MM.1S (cell line): ENCODE results near the gene PTPN3.
"Not testable (repeated sequence)": the region's sequence is repeated elsewhere in the genome, so short reads cannot be mapped to it uniquely, and the experiment has no call there.

Experiments used
- DNase-seq: peaks from one replicate; pipeline ENCODE4 v3.0.0-alpha.2; 2015
- H2AFZ ChIP-seq: fragments of 300-600 bp; sonication (generic); 2 replicates; pipeline ENCODE4 v1.6.0; 2016; ENCODE audit warnings: antibody characterized with exemption, low read length
- H3F3A ChIP-seq: fragments of 300-600 bp; sonication (generic); 2 replicates; pipeline ENCODE4 v1.6.1; 2016; ENCODE audit warnings: mild to moderate bottlenecking, antibody characterized with exemption, low read length, moderate library complexity, mixed read lengths; ENCODE audit not compliant: insufficient read depth
- H3K27ac ChIP-seq: fragments of 300-600 bp; sonication (generic); 2 replicates; pipeline ENCODE4 v1.5.1; 2016; ENCODE audit warnings: mild to moderate bottlenecking, low read length
- H3K27me3 ChIP-seq: fragments of 300-600 bp; sonication (generic); replicated peaks from 2 replicates; pipeline ENCODE4 v1.6.0; 2016; ENCODE audit warnings: low read length; ENCODE audit not compliant: insufficient read depth
- H3K36me3 ChIP-seq: fragments of 300-600 bp; sonication (generic); replicated peaks from 2 replicates; pipeline ENCODE4 v1.6.1; 2016; ENCODE audit warnings: mild to moderate bottlenecking, low read length, mixed read lengths; ENCODE audit not compliant: insufficient read depth
- H3K4me1 ChIP-seq: fragments of 300-600 bp; sonication (generic); 2 replicates; pipeline ENCODE4 v1.6.1; 2016; ENCODE audit warnings: low read length, mixed read lengths
- H3K4me2 ChIP-seq: fragments of 300-600 bp; sonication (generic); 2 replicates; pipeline ENCODE4 v1.6.0; 2016; ENCODE audit warnings: low read depth, low read length
- H3K4me3 ChIP-seq: fragments of 300-600 bp; sonication (generic); 2 replicates; pipeline ENCODE4 v1.5.1; 2016; ENCODE audit warnings: low read length, mixed read lengths
- H3K79me2 ChIP-seq: fragments of 300-600 bp; sonication (generic); 2 replicates; pipeline ENCODE4 v1.6.1; 2016; ENCODE audit warnings: mixed run types, low read length, mixed read lengths
- H3K9ac ChIP-seq: fragments of 300-600 bp; sonication (generic); 2 replicates; pipeline ENCODE4 v1.6.1; 2016; ENCODE audit warnings: low read length, mixed read lengths
- H3K9me2 ChIP-seq: fragments of 300-600 bp; sonication (generic); replicated peaks from 2 replicates; pipeline ENCODE4 v1.6.1; 2016; ENCODE audit warnings: mild to moderate bottlenecking, low read length, mixed read lengths; ENCODE audit not compliant: insufficient read depth
- H3K9me3 ChIP-seq: fragments of 300-600 bp; sonication (generic); replicated peaks from 2 replicates; pipeline ENCODE4 v1.6.1; 2016; ENCODE audit warnings: mild to moderate bottlenecking, low read length, mixed read lengths; ENCODE audit not compliant: insufficient read depth
- H4K20me1 ChIP-seq: fragments of 300-600 bp; sonication (generic); 2 replicates; pipeline ENCODE4 v1.6.1; 2016; ENCODE audit warnings: mild to moderate bottlenecking, low read length, moderate library complexity, mixed read lengths; ENCODE audit not compliant: insufficient read depth
- CTCF ChIP-seq: fragments of 300-600 bp; sonication (generic); IDR thresholded peaks from 2 replicates; pipeline ENCODE4 v1.5.1; 2016; ENCODE audit warnings: antibody characterized with exemption, low read length, mixed read lengths
- EZH2 ChIP-seq: fragments of 300-600 bp; sonication (generic); optimal IDR thresholded peaks from 2 replicates; pipeline ENCODE3; 2017; ENCODE audit warnings: low read depth, mild to moderate bottlenecking, antibody characterized with exemption, low read length, mixed read lengths
- EZH2phosphoT487 ChIP-seq: fragments of 300-600 bp; sonication (generic); IDR thresholded peaks from 2 replicates; pipeline ENCODE4 v1.6.1; 2018; ENCODE audit warnings: antibody characterized with exemption, low read length

PTPN3 gene

GRCh38 chr9:109369285-109369684, 128.8 kb downstream of the PTPN3 start:
- H3K27ac ChIP-seq, result peak overlapping the region; percentile 15; the same call in 1 of the 2 replicates

GRCh38 chr9:109360771-109361170, 137.3 kb downstream of the PTPN3 start:
- Histone ChIP-seq H3K4me2 (no peak overlapping the region), H3K9ac (no peak overlapping the region), H3K79me2 (no peaks in the 10 kb centered on the region), H3F3A (no peaks in the 10 kb centered on the region), H3K27me3 (no peaks in the 10 kb centered on the region), H4K20me1 (no peaks in the 10 kb centered on the region), H3K4me3 (no peak overlapping the region), H3K27ac (no peak overlapping the region), H3K36me3 (no peaks in the 10 kb centered on the region), H3K9me3 (no peaks in the 10 kb centered on the region), H2AFZ (no peak overlapping the region), H3K9me2 (no peaks in the 10 kb centered on the region), H3K4me1 (no peaks in the 10 kb centered on the region)
- TF ChIP-seq EZH2phosphoT487 (no peak), CTCF (no peak), EZH2 (no peak)
- no peak for DNase-seq

More at GRCh38 chr9:109369285-109369684, 128.8 kb downstream of the PTPN3 start:
- TF ChIP-seq CTCF (no peak), EZH2phosphoT487 (no peak), EZH2 (no peak)
- Histone ChIP-seq H3F3A (peaks cover 12% of the 10 kb centered on the region), H3K9me3 (no peaks in the 10 kb centered on the region), H2AFZ (no peak overlapping the region), H3K79me2 (no peaks in the 10 kb centered on the region), H3K36me3 (no peaks in the 10 kb centered on the region), H3K4me2 (peak overlapping the region; percentile 51; the same call in 1 of the 2 replicates), H4K20me1 (no peaks in the 10 kb centered on the region), H3K4me1 (peaks cover 25% of the 10 kb centered on the region), H3K4me3 (no peak overlapping the region), H3K9me2 (no peaks in the 10 kb centered on the region), H3K27me3 (no peaks in the 10 kb centered on the region), H3K9ac (no peak overlapping the region)
- DNase-seq, result peak; percentile 81

GRCh38 chr9:109358968-109359603, 139.0 kb downstream of the PTPN3 start:
- not testable (repeated sequence) for H3K79me2 ChIP-seq, H3K36me3 ChIP-seq, H3K27me3 ChIP-seq, H3F3A ChIP-seq, H3K4me3 ChIP-seq, H2AFZ ChIP-seq, H3K4me1 ChIP-seq, H3K27ac ChIP-seq, H3K9me3 ChIP-seq, DNase-seq, H4K20me1 ChIP-seq, H3K9me2 ChIP-seq, H3K9ac ChIP-seq, H3K4me2 ChIP-seq

GRCh38 chr9:109355564-109356297, 142.4 kb downstream of the PTPN3 start:
- Histone ChIP-seq H2AFZ (no peak overlapping the region), H3K4me3 (no peak overlapping the region), H3K4me1 (no peaks in the 10 kb centered on the region), H3K9ac (no peak overlapping the region), H3K4me2 (no peak overlapping the region), H3K9me2 (no peaks in the 10 kb centered on the region), H3K79me2 (no peaks in the 10 kb centered on the region), H3F3A (no peaks in the 10 kb centered on the region), H4K20me1 (no peaks in the 10 kb centered on the region), H3K36me3 (no peaks in the 10 kb centered on the region), H3K27me3 (no peaks in the 10 kb centered on the region), H3K27ac (no peak overlapping the region), H3K9me3 (no peaks in the 10 kb centered on the region)
- TF ChIP-seq CTCF, result no peak
- TF ChIP-seq EZH2phosphoT487, result no peak
- TF ChIP-seq EZH2, result no peak
- DNase-seq, result no peak
